HG03066 (cell line): Measurements from ENCODE around the gene TDG.

Source experiments
- ATAC-seq: cut with Tn5 transposase; IDR thresholded peaks from one replicate; pipeline ENCODE4 v1.9.1; 2021; ENCODE audit warnings: low read depth; ENCODE audit not compliant: unreplicated experiment

TDG gene

GRCh38 chr12:103965590-103966504, at the start of gene TDG:
TDG (plus strand) TSS chr12:103965872; CDS start chr12:103966038, 166 bp downstream.
- peak; percentile 89 for ATAC-seq

- ATAC-seq: no peak
Measured at GRCh38 chr12:103917873-103918272, 47.8 kb upstream of the TDG start.

DNA sequence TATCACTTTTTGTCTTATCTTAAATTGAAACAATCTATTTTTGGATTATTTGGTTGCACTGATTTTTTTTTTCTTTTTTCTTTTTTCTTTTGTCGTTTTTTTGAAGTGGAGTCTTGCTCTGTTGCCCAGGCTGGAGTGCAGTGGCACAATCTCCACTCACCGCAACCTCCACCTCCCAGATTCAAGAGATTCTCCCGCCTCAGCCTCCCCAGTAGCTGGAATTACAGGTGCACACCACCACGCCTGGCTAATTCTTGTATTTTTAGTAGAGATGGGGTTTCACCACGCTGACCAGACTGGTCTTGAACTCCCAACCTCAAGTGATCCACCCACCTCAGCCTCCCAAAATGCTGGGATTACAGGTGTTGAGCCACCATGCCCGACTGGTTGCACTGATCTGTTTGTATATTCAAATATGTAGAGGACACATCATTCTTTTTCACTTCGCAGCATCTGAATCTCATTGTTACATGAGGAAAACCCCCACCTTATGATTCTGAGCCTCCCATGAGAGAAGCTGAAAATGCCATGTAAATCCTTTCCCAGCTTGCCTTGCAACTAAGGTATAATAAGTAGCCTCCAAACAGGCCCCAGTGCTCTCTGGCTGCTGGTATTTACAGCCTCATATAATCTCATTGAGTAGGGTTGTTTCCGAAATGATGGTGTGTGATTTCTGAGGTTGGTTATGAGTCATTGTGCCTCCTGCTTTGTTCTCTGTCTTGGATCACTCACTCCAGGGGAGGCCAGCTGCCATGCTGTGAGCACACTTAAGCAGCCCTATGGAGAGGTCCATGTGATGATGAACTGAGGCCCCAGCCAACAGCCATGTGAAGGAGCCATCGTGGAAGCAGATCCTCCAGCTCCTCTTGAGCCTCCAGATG, 40.7 kb upstream of the TDG start:
- peak; percentile 32 for ATAC-seq

GRCh38 chr12:103928682-103929045, 37.0 kb upstream of the TDG start:
- ATAC-seq: no peak

DNA sequence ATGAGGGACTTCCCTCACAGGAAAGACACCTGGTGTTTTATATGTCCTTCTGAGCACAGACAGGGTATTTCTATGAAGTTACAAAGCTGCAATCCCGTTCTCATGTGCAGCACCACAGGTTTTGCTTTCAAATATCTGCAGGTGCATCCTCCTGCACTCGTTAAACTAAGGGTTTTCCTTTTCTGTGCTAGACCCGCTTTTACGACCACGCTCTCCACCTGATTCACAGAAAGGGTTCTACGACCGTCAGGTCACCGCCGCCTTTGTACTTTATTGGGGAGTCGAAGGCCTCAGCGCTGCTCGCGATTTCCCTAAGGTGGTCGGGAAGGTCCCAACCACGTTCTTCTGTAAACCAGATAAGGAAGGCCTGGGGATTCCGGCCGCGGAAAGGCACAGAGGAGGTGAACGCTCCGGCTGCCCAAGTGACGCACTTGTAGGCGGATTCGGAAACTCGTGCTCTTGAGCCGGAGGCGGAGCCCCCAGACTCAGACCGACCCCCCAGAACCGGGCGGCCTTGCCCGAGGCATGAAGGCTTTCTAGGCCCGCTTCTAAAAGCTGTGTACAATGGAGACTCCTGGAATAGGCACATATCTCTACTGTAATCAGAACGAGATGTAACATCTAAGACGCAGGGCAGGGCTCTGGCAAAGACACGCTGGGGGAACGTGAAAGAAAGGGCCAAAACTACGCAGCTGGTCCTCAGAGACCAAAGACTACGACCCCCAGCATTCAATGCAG, 36.5 kb upstream of the TDG start:
- peak; percentile 24 for ATAC-seq

DNA sequence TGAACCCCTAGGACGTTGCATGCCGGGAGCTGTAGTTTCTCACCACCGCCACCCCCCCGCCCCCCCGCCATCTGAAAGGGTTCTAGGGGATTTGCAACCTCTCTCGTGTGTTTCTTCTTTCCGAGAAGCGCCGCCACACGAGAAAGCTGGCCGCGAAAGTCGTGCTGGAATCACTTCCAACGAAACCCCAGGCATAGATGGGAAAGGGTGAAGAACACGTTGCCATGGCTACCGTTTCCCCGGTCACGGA, 36.0 kb upstream of the TDG start:
- no peak for ATAC-seq

- ATAC-seq: peak; percentile 63
Measured at GRCh38 chr12:103930034-103930786, 35.5 kb upstream of the TDG start, which contains the start of gene HSP90B1. HSP90B1 (plus strand) TSS chr12:103930410; CDS start chr12:103930516, 106 bp downstream.

DNA sequence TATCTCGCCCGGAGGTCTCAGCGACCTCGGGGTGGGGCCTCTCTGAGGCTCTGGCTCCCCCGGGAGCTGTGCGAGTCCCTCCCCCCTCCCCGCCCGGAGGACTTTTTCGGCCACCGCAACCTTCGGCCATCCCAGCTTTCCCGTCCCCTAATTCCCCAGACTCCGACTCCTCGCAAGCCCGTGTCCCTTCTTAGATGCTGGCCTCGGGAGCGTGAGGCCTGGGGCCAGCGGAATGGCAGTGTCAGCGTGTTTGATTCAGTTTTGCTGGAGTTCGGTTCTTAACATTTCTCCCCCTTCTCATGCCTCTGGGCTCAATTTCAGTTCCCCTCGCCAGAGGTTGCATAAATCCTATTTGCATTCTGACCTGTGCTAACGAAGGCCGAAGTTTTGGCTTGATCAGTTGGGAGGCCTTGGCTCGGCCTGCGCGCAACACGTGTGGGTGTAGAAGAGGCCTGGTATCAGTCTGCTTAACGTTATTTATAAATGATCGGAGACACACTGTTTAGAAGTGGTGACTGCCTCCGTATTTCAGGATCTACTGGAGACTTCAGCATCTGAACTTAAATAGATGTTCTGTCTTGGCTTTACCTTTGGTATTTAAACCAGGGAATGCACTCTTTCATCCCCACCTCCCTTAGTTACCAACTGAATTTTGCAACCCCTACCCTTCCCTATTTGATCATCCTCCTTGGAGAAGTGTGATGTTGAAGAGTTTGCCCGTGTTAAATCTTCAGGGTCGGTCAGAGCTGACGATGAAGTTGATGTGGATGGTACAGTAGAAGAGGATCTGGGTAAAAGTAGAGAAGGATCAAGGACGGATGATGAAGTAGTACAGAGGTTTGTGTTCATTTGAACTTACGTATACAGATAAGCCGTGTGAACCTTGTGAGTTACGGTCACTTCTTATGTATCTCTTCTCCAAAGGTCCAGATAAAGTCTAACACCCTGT, 34.6 kb upstream of the TDG start:
- ATAC-seq: no peak

DNA sequence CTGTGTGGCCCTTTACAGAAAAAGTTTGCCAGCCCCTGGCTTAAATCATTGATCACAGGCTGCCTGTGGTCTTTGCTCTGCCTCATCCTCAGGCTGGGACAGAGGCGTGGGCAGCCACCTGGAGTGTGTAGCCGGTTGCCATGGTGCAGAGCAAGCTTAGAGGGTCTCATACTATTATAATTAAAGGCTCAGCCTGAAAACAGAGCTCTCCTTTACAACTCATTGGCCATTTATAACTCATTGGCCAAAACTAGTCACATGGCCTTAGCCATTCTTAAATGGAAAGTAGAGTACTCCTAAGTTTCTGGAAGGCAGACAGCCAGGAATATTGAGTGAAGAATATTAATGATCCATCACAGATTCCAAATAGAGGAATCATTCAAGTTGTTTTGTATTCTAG, 32.4 kb upstream of the TDG start:
- no peak for ATAC-seq

DNA sequence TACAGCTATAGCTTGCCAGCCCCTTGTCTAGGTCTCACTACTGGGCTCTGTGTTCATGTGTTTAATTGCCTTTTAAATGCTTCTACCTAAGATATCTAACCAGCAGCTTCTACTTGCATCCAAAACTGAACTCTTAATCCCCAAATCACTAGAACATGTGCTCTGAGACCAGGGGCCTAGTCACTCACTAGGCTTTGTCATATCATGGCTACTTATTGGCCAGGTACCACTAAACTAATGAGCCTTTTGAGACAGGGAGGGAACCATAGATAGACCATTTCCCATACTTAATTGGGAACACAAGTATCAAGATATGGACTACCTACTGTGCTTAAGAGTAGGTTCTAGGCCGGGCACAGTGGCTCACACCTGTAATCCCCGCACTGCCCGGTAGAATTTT, 29.0 kb upstream of the TDG start:
- no peak for ATAC-seq

DNA sequence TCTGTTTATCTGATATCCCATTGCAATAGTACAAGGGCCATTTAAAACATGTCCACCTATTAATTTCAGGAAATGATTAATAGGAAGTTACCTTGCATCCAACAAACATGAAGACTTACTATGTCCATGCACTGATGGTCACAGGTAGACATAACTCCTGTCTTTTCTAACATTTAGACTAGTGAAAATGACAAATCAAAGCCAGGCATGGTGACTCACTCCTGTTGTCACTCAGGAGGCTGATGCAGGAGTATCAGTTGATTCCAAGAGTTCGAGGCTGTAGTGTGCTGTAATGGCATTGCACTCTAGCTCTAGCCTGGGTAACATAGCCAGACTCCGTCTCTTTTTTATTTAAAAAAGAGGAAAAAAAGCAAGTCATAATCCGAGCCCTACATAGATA, 20.7 kb upstream of the TDG start:
- no peak for ATAC-seq

GRCh38 chr12:103947871-103948555, 17.7 kb upstream of the TDG start:
- ATAC-seq: no peak

- ATAC-seq: no peak
Measured at GRCh38 chr12:103948746-103949406, 16.8 kb upstream of the TDG start.

GRCh38 chr12:103952497-103952896, 13.2 kb upstream of the TDG start:
- no peak for ATAC-seq

GRCh38 chr12:103955811-103956508, 9.7 kb upstream of the TDG start:
- ATAC-seq: no peak

DNA sequence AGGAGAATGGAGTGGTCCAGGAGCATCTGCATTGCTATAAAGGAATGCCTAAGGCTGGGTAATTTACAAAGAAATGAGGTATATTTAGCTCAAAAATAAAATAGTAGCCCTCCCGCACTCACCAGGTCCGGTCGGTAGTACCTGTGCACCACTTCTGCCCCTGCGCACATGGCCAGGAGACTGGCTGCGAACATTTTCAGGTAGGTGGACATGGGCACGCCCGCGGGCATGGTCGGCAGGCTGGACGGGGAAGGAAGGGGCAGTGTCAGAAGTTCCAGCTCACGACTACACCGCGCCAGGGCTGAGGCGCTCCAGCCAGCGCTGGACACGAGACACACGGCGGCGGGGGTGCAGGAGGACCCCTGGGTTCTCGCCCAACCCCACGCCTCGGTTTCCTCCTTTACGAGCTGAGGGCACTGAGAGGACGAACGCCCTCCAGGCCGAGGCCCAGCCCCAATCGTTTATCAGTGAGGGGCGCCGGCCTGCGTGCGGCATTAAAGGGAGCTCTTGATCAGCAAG, 9.1 kb upstream of the TDG start:
- ATAC-seq: peak; percentile 18

GRCh38 chr12:103957865-103958388, 7.7 kb upstream of the TDG start:
- ATAC-seq: no peak
